KBM-7 (cell line): ENCODE data around the gene TMCO1.
"Not testable (repeated sequence)": the region's sequence is repeated elsewhere in the genome, so short reads cannot be mapped to it uniquely, and the experiment has no call there.

Experiments used
- DNase-seq: peaks from one replicate; pipeline ENCODE4 v3.0.0-alpha.2; 2015
- in situ Hi-C: fragments of 300-500 bp; cut with MboI; formaldehyde crosslinking; loops from 2 replicates; pipeline ENCODE4 v1.14.3; 2020; ENCODE audit warnings: low sequenced_read_pairs, low pct_unique_long_range_greater_than_20kb, mixed read lengths

Gene TMCO1

GRCh38 chr1:165768513-165769394 lies at the start of gene TMCO1:
TMCO1 (minus strand) TSS chr1:165768868; CDS start chr1:165768751, 117 bp downstream.
- in situ Hi-C loops, result no loop called here
- peak; percentile 98 for DNase-seq

GRCh38 chr1:165816826-165817497 lies 48.3 kb upstream of the TMCO1 start:
- in situ Hi-C loops, result no loop called here
- no peak for DNase-seq

DNA sequence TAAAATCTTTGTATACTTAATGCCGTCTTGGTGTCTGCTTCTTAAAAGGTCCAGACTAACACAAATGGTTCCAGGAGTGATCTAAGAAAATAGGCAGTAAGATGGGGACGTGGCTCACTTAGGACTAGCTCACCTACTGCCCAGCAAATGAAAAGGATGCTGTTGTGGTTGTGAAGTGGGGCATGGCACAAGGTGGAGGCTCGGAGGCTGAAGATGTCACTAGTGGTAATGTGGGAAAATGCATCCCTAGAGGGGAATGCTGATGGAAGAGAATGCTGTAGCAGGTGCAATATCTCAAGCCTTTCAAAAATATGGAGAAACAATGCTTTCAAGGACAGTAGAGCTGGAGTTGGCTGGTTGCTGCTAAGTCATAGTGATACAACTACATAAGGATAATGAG lies 47.5 kb upstream of the TMCO1 start:
- in situ Hi-C loops, result no loop called here
- no peak for DNase-seq

GRCh38 chr1:165815725-165816124 lies 47.1 kb upstream of the TMCO1 start:
- no peak for DNase-seq

GRCh38 chr1:165807613-165808012 lies 38.9 kb upstream of the TMCO1 start:
- no peak for DNase-seq
- in situ Hi-C loops, result no loop called here

More at GRCh38 chr1:165815725-165816124, 47.1 kb upstream of the TMCO1 start:
- in situ Hi-C loops, result no loop called here

GRCh38 chr1:165804513-165804912 lies 35.8 kb upstream of the TMCO1 start:
- in situ Hi-C loops, result not testable (repeated sequence)

GRCh38 chr1:165799387-165799786 lies 30.7 kb upstream of the TMCO1 start:
- in situ Hi-C loops, result no loop called here
- DNase-seq, result no peak

More at GRCh38 chr1:165804513-165804912, 35.8 kb upstream of the TMCO1 start:
- DNase-seq, result not testable (repeated sequence)

DNA sequence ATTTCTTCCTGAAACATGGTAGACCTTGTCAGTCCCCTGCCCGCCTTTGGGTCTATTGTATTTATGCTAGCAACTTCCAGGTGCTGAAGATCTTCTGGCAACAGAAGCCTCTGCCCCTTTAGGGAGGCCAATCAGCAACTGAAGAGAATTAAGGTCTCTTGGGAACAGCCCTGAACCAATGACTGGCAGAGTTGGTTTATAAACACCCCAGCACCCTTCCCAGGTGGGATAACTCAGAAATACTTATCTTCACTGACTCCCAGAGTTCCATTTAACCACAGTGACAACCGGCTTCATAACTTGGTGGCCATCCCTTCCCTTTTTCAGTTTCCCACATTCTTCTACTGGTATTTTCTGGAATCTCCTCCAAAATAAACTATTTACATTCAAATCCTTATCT lies 27.2 kb upstream of the TMCO1 start:
- no peak for DNase-seq
- in situ Hi-C loops, result no loop called here

GRCh38 chr1:165793951-165794350 lies 25.3 kb upstream of the TMCO1 start:
- no peak for DNase-seq
- in situ Hi-C loops, result no loop called here

- DNase-seq, result no peak
- in situ Hi-C loops, result no loop called here
These were observed 19.1 kb upstream of the TMCO1 start for GRCh38 chr1:165787741-165788140.

DNA sequence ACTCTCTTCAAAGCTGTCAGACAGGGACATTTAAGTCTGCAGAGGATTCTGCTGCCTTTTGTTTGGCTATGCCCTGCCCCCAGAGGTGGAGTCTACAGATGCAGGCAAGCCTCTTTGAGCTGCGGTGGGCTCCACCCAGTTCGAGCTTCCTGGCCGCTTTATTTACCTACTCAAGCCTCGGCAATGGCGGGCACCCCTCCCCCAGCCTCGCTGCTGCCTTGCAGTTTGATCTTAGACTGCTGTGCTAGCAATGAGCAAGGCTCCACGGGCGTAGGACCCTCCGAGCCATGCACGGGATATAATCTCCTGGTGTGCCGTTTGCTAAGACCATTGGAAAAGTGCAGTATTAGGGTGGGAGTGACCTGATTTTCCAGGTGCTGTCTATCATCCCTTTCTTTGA lies 14.9 kb upstream of the TMCO1 start:
- DNase-seq, in situ Hi-C loops: not testable (repeated sequence)

DNA sequence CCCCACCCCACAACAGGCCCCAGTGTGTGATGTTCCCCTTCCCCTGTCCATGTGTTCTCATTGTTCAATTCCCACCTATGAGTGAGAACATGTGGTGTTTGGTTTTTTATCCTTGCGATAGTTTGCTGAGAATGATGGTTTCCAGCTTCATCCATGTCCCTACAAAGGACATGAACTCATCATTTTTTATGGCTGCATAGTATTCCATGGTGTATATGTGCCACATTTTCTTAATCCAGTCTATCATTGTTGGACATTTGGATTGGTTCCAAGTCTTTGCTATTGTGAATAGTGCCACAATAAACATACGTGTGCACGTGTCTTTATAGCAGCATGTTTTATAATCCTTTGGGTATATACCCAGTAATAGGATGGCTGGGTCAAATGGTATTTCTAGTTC lies 9.5 kb upstream of the TMCO1 start:
- DNase-seq, in situ Hi-C loops: not testable (repeated sequence)

DNA sequence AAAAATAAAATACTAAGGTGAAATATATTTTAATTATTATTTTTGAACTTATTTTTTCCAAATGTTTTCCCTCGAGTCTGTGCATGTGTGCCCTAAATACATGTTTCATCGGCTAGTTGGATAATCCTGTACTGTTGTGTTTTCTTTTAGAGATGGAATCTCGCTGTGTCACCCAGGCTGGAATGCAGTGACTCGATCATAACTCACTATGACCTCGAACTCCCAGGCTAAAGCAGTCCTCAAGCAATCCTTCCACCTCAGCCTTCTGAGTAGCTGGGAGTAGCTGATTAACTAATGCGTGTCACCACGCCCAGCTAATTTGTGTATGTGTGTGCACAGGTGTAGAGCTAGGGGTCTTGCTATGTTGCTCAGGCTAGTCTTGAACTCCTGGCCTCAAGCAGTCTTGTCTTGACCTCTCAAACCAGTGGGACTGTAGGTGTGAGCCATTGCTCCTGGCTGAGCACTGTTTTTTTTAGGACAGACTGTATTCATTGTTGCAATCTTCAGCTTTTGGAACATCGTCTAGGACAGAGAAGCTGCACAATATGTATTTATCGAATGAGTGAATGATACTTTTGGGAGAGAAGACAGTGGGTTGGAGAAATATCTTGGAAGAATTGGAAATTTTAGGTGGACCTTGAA lies 4.8 kb upstream of the TMCO1 start:
- in situ Hi-C loops, result no loop called here
- DNase-seq, result no peak

DNA sequence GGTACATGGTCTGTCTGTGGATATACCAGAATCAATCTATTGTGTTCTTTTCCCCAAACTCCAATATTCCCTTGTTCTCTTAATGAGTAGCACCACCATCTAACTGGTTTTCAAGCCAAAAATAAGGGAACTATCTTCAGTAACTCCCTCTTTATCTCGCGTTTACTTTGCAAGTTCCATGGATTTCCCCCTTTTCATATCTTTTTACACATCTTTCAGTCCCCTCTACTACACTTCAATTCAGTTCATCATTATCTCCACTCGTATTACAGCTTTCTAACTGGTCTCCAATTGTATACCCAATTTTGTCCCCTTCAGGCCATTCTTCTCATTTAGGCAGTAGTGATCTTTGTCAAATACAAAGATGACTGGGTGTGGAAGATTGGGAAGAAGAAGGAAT lies 4.1 kb upstream of the TMCO1 start:
- in situ Hi-C loops, result no loop called here
- DNase-seq, result no peak

GRCh38 chr1:165764277-165764676 lies 4.4 kb downstream of the TMCO1 start:
- in situ Hi-C loops, result no loop called here
- DNase-seq, result no peak

DNA sequence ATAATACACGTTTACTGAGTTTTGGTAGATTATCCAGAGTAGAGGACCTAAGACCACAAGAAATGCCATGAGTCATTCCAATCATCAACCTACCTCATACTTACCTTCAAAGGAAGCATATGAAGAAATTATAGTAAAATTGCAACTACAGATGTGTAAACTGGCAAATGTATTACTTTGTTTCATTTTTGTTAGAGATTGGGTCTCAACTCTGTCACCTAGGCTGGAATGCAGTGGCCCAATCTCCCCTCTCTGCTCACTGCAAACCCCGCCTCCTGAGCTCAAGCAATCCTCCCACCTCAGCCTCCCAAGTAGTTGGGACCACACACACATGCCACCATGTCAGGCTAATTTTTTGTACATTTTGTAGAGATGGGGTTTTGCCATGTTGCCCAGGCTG lies 5.2 kb downstream of the TMCO1 start:
- DNase-seq, result no peak
- in situ Hi-C loops, result no loop called here

DNA sequence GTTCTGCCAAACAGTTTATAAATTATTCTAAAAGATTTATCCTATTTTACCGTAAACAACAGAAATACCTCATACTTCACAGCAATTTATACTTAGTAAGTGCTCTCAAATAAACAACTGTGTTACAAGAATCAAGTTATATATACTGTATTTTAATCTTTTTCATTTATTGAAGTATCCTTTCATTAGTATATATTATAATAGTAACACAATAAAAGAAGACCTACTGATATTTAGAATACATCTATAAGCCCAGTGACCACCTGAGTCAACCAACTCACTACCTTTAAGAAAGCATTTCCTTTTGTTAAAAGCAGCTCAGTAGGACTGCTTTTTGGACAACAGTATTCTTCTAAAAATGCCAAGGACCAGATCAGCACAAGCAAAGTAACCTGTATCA lies 5.9 kb downstream of the TMCO1 start:
- in situ Hi-C loops, result no loop called here
- DNase-seq, result no peak

GRCh38 chr1:165759095-165759494 lies 9.6 kb downstream of the TMCO1 start:
- peak; percentile 8 for DNase-seq
- in situ Hi-C loops, result no loop called here

DNA sequence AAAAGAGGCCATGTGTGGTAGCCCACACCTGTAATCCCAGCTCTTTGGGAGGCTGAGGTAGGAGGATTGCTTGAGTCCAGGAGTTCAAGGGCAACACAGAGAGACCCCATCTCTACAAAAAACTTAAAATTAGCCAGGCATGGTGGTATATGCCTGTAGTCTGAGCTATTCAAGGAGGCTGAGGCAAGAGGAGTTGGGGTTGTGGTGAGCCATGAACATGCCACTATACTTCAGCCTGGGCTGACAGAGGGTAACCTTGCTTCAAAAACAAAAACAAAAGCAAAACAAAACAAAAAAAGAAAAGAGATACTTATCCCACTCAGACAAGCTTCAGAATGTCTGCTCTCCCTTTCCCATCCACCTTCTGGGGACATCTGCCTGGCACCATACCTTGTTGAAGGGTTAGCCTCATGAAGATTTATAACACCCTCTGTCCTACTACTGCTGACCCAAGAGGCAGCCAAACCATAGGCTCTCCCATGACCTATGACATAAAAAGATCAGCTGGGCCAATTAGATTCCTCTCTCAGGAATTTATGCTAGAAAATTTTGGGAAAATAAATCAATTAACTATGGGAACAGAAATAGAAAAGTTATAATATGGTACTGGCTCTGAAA lies 13.2 kb downstream of the TMCO1 start:
- in situ Hi-C loops, result no loop called here
- no peak for DNase-seq

GRCh38 chr1:165753934-165754333 lies 14.7 kb downstream of the TMCO1 start:
- no peak for DNase-seq
- in situ Hi-C loops, result no loop called here
